ENCODE results near the gene IGFL3.
"Not testable (repeated sequence)": the region's sequence is repeated elsewhere in the genome, so short reads cannot be mapped to it uniquely, and the experiment has no call there.

Gene IGFL3
- 0 reads per million in 4 experiments for total RNA-seq

DNA sequence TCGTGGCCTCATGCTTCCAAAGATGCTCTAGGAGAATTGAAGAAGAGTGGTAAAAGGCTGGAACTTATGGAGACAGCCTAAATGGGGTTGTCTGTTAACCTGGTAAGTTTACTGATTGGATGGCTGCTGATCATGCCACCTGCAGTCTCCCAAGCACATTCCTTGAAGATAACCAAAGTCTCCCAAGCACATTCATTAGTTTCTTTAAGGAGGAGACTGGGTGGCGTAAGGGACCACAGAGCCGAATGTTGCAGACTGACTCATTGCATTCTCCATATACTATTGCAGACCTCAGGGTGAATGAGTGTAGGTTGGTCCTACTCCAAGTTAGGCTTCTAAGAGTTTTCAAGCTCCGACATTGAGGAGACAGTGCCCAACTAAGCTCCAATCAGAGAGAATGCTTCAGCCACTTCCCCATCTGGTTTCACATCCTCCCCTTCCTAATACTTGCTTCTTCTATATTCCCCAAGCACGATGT is at the start of gene IGFL3:
IGFL3 (minus strand) TSS at position 51 of the 478 bp plus-strand sequence; CDS start at position 12, 39 bp downstream.
- no peak for DNase-seq

DNA sequence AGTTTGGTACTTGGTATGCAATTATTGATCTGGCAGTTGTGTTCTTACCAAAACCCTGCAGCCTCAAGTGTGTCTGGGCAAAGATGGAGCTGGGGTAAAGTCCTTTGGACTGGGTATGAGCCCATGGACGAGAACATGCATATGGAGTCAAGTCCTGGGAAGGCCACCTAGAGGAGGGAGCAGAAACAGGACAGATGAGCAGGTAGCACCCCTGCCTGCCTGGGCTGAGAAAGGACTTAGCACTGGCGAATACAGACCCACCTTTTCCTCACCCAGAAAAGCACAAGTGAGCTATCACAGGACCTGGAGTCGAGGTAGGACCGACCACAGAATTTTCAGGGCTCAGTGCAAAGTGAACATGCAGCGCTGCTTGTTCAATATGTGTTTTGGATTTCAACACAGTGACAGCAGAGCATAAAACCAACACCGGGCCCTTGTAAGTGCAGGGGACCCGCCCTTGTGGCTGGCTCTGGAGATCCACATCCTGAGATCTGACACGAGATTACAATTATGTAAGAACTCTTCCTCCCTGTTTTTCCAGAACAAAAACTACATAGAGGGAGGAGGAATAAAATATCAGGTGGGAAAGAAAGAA is 49.5 kb upstream of the IGFL3 start:
- DNase-seq, result no peak

DNA sequence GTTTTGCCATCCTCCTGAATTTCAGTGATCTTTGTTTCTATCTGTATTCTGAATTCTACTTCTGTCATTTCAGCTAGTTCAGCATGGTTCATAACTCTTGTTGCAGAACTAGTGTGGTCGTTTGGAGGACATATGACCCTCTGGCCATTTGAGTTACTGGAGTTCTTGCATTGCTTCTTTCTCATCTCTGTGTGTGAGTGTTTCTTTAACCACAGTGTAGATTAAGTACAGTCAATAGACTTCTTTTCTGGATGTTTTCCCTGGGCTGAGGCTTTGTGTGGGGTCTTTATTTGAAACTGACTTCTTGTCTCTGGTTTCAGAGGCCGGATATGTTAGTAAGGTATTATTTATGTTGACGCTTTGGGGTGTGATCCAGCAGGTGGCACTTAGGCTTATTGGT is 38.2 kb upstream of the IGFL3 start:
- DNase-seq, result no peak

DNA sequence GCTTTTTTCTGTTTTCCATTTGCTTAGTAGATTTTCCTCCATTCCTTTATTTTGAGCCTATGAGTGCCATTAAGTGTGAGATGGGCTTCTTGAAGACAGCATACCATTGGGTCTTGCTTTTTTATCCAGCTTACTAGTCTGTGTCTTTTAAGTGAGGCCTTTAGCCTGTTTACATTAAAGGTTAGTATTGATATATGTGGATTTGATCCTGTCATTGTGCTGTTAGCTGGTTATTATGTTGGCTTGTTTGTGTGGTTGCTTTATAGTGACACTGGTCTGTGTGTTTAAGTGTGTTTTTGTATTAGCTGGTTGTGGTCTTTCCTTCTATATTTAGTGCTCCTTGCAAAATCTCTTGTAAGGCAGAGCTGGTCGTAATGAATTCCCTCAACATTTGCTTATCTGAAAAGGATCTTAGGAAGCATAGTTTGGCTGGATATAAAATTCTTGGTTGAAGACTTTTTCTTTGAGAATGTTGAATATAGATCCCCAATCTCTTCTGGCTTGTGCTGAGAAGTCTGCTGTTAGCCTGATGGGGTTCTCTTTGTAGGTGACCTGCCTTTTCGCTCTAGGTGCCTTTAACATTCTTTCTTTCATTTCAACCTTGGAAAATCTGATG is 37.3 kb upstream of the IGFL3 start:
- DNase-seq, result not testable (repeated sequence)

DNA sequence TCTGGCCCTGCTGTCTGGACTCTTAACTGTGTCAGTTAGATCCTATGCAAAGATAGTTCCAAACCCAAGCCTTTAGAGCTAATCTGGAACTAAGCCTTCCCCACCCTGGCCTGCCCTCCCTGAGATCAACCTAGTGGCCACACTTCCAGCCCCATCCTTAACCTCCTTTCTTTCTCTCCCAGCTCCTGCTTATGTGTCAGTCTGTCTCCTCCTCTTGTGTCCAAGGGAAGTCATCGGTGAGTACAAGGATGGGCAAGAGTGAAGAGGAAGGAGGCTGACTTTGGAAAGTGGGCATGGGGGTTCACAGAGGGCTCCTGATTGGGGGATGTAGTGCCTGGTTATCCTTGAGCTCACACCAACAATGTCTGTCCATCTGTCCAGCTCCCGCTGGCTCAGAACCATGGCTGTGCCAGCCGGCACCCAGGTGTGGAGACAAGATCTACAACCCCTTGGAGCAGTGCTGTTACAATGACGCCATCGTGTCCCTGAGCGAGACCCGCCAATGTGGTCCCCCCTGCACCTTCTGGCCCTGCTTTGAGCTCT is 35.8 kb upstream of the IGFL3 start:
- no peak for DNase-seq

DNA sequence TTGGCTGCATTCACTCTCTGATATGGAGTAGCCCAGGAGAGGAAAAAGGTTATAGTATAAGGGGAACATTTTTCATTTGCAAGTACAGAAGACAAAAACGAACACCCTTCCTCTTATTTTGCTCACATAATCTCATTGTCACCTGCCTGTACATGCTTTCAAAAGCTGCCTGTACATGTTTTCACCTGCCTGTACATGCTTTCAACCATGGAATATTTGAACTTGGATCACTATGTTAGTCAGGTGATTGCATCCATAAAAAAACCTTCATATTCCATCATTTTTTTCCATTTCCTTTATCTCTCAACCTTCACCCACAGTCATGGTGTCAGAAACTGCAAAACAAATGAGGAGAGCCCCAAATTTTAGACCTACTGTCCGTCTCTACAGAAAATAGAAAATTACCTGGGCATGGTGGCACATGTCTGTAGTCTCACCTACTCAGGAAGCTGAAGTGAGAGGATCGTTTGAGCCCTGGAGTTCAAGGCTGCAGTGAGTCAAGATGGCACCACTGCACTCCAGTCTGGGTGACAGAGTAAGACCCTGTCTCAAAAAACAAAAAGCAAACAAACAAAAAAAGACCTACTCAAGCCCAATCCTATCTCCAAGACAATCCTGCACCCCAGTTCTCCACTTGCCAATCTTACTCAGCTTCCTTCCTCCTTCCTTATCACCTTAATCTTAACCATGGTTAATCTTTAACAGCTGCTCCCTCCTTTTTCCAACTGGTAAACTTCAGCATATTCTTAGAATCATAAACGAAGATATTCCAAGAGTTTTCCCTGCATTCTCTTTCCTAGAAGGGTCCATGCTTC is 35.1 kb upstream of the IGFL3 start:
- no peak for DNase-seq

DNA sequence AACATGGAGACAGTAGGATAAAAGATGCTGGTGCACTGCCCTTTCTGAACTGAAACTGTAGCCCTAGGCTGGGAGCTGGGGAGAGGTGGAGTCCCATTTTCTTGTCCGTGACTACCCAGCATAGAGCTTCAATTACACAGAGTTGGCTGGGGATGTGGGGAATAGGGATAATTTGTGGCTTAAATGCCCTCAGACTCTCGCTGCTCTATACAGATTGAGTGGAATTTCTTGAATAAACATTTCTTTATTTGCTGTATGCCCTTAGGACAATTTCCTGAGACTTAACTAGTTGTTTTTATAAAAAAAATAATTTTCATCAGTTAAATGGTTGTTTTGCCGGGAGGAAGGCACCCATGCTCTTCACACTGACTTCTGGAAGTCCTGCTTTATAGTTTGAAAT is 30.7 kb upstream of the IGFL3 start:
- no peak for DNase-seq

DNA sequence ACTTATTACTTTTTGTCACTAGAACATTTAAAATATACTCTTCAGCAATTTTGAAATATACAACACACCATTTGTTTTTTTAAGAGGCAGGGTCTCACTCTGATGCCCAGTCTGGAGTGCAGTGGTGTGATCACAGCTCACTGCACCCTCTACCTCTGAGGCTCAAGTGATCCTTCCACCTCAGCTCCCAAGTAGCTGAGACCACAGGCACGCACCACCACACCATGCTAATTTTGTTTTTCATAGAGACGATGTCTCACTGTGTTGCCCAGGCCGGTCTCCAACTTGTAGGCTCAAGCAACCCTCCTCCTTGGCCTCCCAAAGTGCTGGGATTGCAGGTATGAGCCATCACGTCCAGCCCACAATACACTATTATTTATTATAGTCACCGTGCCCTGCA is 26.1 kb upstream of the IGFL3 start:
- DNase-seq, result no peak

DNA sequence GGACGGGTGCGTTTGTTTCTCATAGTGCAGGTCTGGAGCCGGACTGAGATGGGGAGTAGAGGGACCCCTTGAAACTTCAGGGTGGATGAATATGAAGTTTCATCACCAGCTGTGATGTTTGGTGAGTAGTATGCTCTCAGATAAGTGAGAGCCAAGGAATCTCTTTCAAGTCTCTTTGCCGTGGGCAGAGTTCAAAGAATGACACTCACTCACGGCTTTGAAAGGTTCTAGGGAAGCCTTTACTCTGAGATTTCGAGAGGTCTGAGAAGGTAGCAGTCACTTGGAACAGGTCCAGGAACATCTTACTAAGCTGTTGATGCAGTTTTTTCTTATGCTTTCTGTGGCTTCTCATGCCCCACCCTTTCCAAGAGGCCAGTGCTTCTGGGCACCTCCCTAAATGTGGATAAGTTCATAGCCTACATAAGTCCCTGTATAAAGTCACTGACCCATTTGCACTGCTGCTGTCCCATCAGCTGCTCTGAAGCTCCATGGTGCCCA is 23.4 kb upstream of the IGFL3 start, which contains the start of gene IGFL2:
IGFL2 (plus strand) TSS at position 448 of the 498 bp plus-strand sequence; CDS start at position 489, 41 bp downstream.
- DNase-seq, result no peak

DNA sequence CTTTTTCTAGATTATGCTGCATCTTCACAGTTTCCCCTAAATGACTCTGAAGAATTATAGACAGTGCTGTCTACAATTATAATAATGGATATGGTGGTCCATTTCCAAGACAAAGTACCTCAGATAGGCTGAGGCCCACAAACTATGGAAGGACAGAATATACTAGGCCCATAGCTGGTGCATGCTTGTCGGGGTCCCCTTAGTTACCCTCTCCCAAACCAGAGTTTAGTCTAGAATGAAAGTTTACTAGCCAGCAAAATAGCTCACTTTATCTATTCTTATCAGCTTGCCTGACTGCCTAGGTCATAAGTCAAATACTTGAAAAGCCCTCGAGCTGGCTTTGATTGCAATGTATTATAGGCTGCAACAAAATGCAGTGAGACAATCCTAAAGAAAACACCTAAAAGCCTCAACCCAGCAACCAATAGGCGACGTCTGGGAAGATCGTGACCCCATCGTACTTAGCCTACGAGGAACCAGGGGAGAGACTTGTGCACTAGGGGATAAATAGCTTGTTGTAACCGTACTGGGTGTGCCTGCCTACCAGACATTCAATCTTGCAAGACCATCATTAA is 22.8 kb upstream of the IGFL3 start:
- no peak for DNase-seq

DNA sequence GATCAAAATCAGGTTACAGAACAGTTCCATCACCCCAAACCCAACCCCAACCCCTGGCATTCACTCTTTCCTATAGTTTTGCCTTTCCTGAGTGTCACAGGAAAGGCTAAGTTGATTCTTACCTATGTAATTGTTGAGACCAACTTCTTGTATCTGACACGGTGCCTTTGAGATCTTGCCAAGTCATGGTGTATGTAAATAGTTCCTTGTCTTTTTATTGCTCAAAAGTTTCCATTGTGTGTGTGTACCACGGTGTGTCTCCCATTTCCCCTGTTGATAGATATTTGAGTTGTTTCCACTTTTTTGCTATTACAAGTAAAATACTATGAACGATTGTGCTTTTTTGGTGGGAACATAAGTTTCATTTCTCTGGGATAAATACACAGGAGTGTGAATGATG is 20.3 kb upstream of the IGFL3 start:
- DNase-seq, result no peak

DNA sequence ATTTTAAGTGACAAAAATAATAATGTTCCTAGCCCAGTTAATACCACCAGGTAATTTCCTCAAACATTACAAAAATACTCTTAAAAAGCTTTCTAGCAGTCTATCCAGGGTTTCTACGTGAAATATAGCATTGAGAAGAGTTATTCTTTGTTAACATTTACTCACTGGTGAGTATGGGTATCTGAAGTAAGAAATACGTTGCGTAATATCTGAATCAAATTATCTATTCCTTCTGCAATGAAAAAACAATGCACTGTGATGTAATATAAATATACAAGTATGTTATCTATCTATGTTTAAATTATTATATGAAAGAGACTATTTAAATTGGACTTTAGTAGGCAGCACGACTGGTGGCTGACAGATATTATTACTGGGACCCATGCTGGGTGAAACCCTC is 17.8 kb upstream of the IGFL3 start:
- no peak for DNase-seq

DNA sequence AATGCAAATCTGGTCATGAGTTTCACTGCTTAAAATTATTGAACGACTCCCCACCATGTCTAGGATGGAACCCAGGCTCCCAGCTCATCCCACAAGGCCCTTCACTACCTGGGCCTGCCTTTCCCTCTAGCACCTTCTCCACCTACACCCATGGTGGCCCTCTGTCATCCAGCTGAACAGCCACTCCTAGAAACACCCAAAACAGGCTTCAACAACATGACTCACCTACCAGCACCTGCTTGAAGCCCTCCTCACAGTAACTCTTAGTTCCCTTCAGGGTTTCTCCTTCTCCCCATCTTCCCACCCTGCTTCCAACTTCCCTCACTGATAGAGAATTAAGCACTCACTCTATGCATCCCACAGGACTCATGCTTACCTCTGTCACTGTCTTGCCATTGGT is 16.9 kb upstream of the IGFL3 start:
- DNase-seq, result no peak

DNA sequence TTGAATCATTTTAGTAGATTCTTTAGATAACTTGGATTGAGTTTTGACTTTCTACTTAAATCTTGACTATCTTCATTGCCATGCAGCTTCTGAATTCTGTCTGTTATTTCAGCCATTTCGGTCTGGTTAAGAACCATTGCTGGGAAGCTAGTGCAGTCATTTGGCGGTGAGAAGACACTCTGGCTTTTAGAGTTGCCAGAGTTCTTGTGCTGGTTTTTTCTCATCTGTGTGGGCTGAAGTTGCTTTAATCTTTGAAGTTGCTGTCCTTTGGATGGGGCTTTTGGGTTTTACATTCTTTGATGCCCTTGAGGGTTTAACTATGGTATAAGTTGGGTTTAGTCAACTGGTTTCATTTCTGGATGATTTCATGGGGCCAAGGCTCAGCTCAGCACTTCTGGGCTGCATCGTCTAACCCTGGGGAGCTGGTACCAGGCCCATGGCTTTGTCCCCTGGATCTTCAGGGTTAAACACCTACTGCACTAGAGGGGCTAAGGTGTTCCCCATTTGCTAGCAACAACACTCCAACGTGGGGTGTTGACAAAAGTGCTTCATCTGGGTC is 13.5 kb upstream of the IGFL3 start:
- no peak for DNase-seq

DNA sequence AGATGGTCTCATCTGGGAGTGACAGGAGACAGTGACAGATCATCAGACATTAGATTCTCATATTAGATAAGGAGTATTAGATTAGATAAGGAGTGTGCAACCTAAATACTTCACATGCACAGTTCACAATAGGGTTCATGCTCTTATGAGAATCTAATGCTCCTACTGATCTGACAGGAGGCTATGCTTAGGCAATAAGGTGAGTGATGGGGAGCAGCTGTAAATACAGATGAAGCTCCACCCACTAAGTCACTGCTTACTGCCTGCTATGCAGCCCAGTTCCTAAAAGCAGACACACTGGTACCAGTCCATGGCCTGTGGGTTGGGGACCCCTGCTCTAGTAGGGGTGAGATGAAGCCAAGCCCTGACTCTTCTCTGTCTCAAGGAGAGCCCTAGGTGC is 10.0 kb upstream of the IGFL3 start:
- DNase-seq, result no peak

DNA sequence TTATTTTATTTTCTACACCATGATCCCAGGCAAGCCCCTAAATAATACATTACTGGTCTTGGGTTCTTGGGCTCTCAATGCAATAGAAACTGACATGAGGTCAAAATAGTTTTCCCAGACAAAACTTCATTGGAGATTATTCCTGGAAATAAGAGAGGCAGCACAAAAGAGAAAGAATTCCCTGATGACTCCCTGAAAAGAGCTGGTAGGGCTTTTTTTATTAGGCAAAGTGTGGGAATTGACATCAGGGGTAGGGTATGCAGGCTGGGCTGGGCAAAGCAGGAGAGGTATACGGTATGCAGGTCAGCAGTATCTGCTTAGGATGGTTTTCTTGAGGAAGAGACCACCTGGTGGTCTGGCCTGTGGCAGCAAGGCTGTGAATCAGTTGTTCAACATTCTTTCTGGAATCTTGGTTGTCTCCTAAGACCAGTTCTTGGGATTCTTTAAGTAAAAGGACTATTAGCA is 9.3 kb upstream of the IGFL3 start:
- DNase-seq, result no peak

DNA sequence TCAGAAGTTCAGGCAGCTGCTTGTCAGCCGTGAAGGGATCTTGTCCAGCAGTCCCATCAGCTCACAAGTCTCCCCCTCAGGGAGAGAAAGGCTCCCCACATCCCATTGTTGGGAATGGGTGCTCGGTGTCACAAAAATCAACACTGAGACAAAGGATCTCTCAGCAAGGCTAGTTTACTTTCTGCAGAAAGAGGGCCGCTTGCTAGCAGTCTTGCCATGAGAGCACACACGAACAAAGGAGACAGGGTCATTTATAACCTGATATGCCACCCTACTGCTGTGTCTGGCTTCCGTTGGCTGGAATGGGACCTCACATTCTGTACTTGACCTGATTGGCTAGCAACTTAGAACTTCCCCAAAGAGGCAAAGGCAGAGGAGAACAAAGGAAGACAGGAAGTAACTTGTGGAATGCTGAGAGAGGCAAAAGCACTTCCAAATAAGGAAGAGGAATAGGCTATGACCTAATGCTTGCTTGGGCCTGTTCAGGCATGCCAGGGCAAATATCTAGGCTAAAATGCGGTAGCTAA is 8.7 kb upstream of the IGFL3 start:
- DNase-seq, result no peak

DNA sequence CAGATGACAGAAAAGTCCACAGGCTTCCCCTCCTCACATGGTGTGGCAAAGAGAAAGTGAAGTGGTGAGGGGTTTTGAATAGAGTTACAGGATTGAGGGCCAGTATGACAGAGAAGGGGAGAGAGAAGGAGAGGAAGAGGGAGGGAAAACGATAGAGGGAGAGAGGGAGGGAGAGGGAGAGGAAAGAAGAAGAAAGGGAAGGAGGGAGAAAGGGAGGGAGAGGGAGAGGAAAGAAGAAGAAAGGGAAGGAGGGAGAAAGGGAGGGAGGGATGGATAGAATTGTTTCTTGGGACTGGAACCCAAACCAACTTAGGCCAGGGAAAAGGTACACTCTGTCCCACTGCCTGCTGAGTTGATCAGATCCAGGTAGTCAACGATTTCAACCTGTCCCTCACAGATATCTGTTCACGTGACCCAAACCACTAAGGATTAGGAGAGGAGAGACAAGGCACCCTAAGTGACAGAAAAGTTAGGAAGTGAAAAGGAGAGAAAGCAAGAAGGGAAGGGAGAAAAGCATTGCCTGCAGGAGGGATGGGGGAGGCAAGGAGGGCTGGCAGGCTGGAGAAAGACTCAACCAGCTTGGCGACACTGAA is 8.1 kb upstream of the IGFL3 start:
- DNase-seq, result no peak

DNA sequence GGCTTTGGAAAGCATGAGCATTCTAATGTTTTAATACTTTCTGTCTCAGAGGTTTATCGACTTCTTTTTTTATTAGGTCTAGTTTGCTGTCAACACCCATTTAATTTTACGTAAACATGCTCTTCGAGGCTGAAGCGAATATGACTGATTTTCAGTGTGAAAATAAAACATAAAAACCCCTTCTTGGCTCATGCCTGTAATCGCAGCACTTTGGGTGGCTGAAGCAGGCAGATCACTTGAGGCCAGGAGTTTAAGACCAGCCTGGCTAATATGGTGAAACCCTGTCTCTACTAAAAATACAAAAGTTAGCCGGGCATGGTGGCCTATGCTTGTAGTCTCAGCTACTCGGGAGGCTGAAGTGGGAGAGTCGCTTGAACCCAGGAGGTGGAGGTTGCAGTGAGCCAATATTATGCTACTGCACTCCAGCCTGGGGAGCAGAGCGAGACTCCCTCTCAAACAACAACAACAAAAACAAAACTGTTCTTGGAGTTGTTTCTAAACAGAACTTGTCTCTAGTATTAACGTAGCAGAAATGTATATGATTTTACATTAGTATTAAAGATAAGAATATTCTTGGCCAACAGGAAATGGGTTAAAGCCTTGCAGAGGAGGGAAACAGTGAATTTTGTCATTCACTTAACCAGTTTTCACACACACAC is 7.1 kb upstream of the IGFL3 start:
- no peak for DNase-seq

DNA sequence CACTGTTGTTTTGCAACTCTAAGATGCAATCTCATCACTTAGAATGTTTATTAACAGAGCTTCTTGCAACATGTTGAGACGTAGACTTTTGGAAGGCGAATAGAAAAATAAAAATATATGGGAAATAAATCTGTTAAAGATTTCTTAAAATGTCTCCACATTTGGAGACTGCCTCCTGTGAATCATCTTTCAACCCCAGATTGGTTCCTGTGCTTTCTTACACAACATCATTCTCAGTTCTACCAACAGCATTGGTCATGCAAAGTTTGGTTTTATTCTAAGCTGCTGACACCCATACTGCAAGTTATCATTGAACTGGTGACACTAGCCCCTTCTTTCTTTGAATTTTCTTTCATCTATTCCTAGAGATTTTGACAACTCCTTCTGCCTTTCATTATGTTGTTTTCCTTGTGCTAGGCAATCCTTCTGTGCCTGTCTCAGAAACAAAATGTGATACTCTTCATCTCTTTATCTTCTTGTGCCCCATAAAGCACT is 1.6 kb upstream of the IGFL3 start:
- no peak for DNase-seq

DNA sequence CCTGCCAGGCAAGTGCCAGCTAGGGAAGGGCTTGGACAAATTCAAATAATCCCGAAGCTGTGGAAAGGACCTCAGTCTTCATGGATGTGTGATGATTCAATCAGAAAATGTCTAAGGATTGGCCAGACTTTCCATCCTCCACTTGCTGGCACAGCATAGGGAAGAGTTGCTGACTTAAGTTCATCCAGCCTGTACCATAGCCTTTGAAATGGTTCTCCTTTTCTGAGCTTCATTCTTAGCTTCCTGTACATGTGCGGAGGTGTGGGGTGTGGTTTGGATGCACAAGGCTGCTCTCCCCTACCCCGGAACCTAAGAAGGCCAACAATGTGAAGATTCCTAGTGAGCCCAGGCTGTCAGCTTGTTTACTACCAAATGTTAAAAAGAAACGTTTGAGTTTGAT is 959 bp upstream of the IGFL3 start:
- no peak for DNase-seq

Measured in effector CD8-positive, alpha-beta T cell (primary cell).